22Rv1 (cell line): ENCODE measurements around the gene PUS7L.

Experiments used
- CTCF ChIP-seq: fragments of 450-650 bp; IDR thresholded peaks from 2 replicates; pipeline ENCODE4 v1.5.1; 2017; ENCODE audit warnings: mild to moderate bottlenecking
- ZFX ChIP-seq: fragments of 450-650 bp; IDR thresholded peaks from 2 replicates; pipeline ENCODE4 v1.6.1; 2017; ENCODE audit warnings: antibody characterized with exemption, borderline replicate concordance

GRCh38 chr12:43758728-43759563 is at the start of gene PUS7L, which contains the start of gene IRAK4:
- peak; percentile 50 for TF ChIP-seq CTCF
- no peak for TF ChIP-seq ZFX
